Cardiac fibroblast (primary cell): ENCODE results near the gene NOS3.

Experiments used
- DNase-seq, 2 donors: peaks; one replicate each; pipeline versions ENCODE4 v3.0.0 to v3.0.0-alpha.2; 2010; ENCODE audit warnings: low read depth in 2 of 2
- H3K4me3 ChIP-seq, 2 donors: replicated peaks in 1 of 2; 1 replicate in 1 of 2; 2 replicates in 1 of 2; pipeline ENCODE4 v1.5.1; 2011; ENCODE audit warnings: low read depth in 2 of 2, low read length in 2 of 2, mild to moderate bottlenecking in 2 of 2, moderate library complexity in 1 of 2
- TF ChIP-seq, protein P1 (sequence below): IDR thresholded peaks from one replicate; pipeline ENCODE4 v1.5.1; 2011; ENCODE audit warnings: low read depth, mild to moderate bottlenecking, low read length, inconsistent platforms

Gene NOS3

DNA sequence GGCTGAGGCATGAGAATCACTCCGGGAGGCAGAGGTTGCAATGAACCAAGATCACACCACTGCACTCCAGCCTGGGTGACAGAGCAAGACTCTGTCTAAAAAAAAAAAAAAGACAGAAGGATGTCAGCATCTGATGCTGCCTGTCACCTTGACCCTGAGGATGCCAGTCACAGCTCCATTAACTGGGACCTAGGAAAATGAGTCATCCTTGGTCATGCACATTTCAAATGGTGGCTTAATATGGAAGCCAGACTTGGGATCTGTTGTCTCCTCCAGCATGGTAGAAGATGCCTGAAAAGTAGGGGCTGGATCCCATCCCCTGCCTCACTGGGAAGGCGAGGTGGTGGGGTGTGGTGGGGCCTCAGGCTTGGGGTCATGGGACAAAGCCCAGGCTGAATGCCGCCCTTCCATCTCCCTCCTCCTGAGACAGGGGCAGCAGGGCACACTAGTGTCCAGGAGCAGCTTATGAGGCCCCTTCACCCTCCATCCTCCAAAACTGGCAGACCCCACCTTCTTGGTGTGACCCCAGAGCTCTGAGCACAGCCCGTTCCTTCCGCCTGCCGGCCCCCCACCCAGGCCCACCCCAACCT lies 1.3 kb downstream of the NOS3 start:
- DNase-seq: no peak
- H3K4me3 ChIP-seq: no peak overlapping the region
- TF ChIP-seq, protein P1, sequence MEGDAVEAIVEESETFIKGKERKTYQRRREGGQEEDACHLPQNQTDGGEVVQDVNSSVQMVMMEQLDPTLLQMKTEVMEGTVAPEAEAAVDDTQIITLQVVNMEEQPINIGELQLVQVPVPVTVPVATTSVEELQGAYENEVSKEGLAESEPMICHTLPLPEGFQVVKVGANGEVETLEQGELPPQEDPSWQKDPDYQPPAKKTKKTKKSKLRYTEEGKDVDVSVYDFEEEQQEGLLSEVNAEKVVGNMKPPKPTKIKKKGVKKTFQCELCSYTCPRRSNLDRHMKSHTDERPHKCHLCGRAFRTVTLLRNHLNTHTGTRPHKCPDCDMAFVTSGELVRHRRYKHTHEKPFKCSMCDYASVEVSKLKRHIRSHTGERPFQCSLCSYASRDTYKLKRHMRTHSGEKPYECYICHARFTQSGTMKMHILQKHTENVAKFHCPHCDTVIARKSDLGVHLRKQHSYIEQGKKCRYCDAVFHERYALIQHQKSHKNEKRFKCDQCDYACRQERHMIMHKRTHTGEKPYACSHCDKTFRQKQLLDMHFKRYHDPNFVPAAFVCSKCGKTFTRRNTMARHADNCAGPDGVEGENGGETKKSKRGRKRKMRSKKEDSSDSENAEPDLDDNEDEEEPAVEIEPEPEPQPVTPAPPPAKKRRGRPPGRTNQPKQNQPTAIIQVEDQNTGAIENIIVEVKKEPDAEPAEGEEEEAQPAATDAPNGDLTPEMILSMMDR: no peak

DNA sequence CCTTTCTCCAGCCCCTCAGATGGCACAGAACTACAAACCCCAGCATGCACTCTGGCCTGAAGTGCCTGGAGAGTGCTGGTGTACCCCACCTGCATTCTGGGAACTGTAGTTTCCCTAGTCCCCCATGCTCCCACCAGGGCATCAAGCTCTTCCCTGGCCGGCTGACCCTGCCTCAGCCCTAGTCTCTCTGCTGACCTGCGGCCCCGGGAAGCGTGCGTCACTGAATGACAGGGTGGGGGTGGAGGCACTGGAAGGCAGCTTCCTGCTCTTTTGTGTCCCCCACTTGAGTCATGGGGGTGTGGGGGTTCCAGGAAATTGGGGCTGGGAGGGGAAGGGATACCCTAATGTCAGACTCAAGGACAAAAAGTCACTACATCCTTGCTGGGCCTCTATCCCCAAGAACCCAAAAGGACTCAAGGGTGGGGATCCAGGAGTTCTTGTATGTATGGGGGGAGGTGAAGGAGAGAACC lies 2.1 kb downstream of the NOS3 start:
- TF ChIP-seq, protein P1: no peak
- H3K4me3 ChIP-seq: no peak overlapping the region
- DNase-seq: peak; percentile 22 to 44

DNA sequence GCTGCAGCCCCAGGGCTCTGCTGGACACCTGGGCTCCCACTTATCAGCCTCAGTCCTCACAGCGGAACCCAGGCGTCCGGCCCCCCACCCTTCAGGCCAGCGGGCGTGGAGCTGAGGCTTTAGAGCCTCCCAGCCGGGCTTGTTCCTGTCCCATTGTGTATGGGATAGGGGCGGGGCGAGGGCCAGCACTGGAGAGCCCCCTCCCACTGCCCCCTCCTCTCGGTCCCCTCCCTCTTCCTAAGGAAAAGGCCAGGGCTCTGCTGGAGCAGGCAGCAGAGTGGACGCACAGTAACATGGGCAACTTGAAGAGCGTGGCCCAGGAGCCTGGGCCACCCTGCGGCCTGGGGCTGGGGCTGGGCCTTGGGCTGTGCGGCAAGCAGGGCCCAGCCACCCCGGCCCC lies 2.7 kb downstream of the NOS3 start:
- TF ChIP-seq, protein P1: no peak
- no peak for DNase-seq
- H3K4me3 ChIP-seq: no peak overlapping the region

DNA sequence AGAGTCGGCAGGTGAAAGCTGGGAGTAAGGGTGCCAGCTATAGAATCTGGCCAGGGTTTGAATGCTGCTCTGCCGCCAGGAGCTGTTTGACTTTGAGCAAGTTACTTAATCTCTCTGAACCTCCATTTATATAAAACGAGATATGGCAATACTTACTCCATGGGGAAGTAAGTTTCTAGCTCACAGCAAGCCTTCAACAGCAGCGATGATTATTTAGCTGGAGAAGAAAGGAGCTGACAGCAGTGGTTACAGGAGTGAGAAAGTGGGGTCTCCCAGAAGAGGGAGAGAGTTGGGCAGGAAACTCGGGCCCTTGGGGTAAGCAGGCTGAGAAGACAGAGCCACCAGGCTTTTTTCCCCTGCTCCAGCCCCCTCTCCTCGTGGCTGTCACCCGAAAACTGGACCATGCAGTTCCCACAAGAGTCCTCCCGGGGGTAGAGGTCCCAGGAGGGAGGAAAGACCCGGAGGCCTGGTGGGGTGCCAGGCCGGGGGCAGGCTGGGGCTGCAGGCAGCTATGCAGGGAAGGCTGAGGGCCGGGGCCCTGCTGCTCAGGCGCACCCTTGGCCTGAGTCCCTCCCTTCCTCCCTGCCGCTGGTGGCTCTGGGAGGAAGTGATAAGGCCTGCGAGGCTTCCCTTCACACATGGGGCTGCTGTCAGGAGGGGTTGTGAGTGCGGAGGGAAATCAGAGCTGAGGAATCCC lies 3.5 kb downstream of the NOS3 start:
- DNase-seq: peak in 1 of 2 donors; percentile 64
- TF ChIP-seq, protein P1: no peak
- no peak overlapping the region for H3K4me3 ChIP-seq

DNA sequence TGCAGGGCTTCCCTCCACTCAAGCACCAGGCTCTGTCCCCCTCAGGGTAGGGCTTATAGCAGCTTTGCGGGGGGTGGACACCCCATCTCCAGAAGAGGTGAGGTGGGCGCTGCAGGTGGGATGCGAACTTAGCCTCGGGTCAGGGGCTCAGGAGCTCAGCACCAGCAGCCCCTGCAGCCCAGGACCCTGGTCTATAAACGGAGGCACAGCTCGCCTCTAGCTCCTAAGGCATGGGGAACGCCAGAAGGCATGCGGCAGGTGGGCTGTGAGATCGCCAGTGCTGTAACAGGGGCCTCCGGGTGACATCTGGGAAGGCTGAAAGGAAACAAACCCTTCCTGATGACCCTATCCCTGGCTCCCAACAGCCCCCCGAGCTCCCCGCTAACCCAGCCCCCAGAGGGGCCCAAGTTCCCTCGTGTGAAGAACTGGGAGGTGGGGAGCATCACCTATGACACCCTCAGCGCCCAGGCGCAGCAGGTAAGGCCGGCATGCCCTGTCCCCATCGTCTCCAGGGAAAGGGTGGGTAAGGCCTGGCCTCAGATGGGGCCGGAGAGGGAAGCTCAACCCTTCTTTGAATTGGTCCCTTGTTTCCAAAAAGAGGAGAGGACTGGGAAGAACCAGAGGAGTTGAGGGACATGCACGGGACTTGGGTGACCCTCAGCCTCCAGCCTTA lies 4.2 kb downstream of the NOS3 start:
- DNase-seq: no peak
- TF ChIP-seq, protein P1: no peak
- H3K4me3 ChIP-seq: no peak overlapping the region

DNA sequence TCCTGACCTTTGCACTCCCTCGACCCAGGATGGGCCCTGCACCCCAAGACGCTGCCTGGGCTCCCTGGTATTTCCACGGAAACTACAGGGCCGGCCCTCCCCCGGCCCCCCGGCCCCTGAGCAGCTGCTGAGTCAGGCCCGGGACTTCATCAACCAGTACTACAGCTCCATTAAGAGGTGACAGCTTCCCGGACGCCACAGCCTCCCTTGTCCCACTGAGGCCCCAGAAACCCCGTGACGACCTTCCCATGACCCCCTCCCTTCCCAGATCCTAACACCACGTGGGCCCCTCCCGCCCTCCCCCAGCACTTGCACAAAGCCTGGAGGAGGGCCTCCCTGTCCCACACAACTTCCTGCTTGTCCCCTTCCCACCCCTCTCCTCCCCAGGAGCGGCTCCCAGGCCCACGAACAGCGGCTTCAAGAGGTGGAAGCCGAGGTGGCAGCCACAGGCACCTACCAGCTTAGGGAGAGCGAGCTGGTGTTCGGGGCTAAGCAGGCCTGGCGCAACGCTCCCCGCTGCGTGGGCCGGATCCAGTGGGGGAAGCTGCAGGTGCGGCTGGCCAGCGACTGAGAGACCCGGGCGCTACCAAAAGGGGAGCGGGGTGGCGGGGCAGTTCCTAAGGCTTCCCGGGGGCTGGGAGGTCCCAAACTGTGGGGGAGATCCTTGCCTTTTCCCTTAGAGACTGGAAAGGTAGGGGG lies 5.7 kb downstream of the NOS3 start:
- no peak for DNase-seq
- H3K4me3 ChIP-seq: no peak overlapping the region
- TF ChIP-seq, protein P1: no peak
